ENCODE data around the gene SS18. TPM values are rescaled to one million over a fixed set of nuclear protein-coding genes. Genes with fewer than 3 reads are reported as not detected.

SS18 gene
- total RNA-seq, 1 donor from 2014 or later, result 88.9 TPM

GRCh38 chr18:26103579-26103978 is 13.2 kb upstream of the SS18 start:
- H3K4me1 Mint-ChIP-seq (ENCODE audit: low read depth, unreplicated experiment), result no peaks in the 10 kb centered on the region
- TF ChIP-seq CTCF (IDR thresholded peaks at IDR 0.05; ENCODE audit: partially characterized antibody, unreplicated experiment), result peak; percentile 21
- H3K27me3 Mint-ChIP-seq (ENCODE audit: unreplicated experiment), result no peaks in the 10 kb centered on the region
- no peak overlapping the region for H3K4me3 Mint-ChIP-seq (ENCODE audit: unreplicated experiment)
- H3K27ac Mint-ChIP-seq (ENCODE audit: unreplicated experiment), result no peak overlapping the region
- peak; percentile 29 for DNase-seq
- peaks cover 2% of the 10 kb centered on the region for H3K9me3 Mint-ChIP-seq (ENCODE audit: unreplicated experiment)
- no peaks in the 10 kb centered on the region for H3K36me3 Mint-ChIP-seq (ENCODE audit: unreplicated experiment)

- no peak for TF ChIP-seq CTCF (IDR thresholded peaks at IDR 0.05; ENCODE audit: partially characterized antibody, unreplicated experiment)
- Mint-ChIP-seq H3K27me3 (ENCODE audit: unreplicated experiment) (no peaks in the 10 kb centered on the region), H3K4me3 (ENCODE audit: unreplicated experiment) (no peak overlapping the region), H3K4me1 (ENCODE audit: low read depth, unreplicated experiment) (no peaks in the 10 kb centered on the region), H3K27ac (ENCODE audit: unreplicated experiment) (no peak overlapping the region), H3K9me3 (ENCODE audit: unreplicated experiment) (peaks cover 2% of the 10 kb centered on the region), H3K36me3 (ENCODE audit: unreplicated experiment) (no peaks in the 10 kb centered on the region)
- DNase-seq, result no peak
Measured at GRCh38 chr18:26097563-26097962, 7.2 kb upstream of the SS18 start.

GRCh38 chr18:26096852-26097251 is 6.4 kb upstream of the SS18 start:
- DNase-seq, result no peak
- no peaks in the 10 kb centered on the region for H3K4me1 Mint-ChIP-seq (ENCODE audit: low read depth, unreplicated experiment)
- H3K27ac Mint-ChIP-seq (ENCODE audit: unreplicated experiment), result no peak overlapping the region
- peaks cover under 1% of the 10 kb centered on the region for H3K9me3 Mint-ChIP-seq (ENCODE audit: unreplicated experiment)
- H3K4me3 Mint-ChIP-seq (ENCODE audit: unreplicated experiment), result no peak overlapping the region
- TF ChIP-seq CTCF (IDR thresholded peaks at IDR 0.05; ENCODE audit: partially characterized antibody, unreplicated experiment), result no peak
- no peaks in the 10 kb centered on the region for H3K36me3 Mint-ChIP-seq (ENCODE audit: unreplicated experiment)
- H3K27me3 Mint-ChIP-seq (ENCODE audit: unreplicated experiment), result no peaks in the 10 kb centered on the region

GRCh38 chr18:26091047-26091630 is 726 bp upstream of the SS18 start:
- Mint-ChIP-seq H3K36me3 (ENCODE audit: unreplicated experiment) (no peaks in the 10 kb centered on the region), H3K4me1 (ENCODE audit: low read depth, unreplicated experiment) (peaks cover 10% of the 10 kb centered on the region), H3K27me3 (ENCODE audit: unreplicated experiment) (peaks cover 4% of the 10 kb centered on the region), H3K27ac (ENCODE audit: unreplicated experiment) (peak overlapping the region; percentile 82), H3K9me3 (ENCODE audit: unreplicated experiment) (peaks cover 4% of the 10 kb centered on the region), H3K4me3 (ENCODE audit: unreplicated experiment) (peak overlapping the region; percentile 99)
- no peak for DNase-seq
- no peak for TF ChIP-seq CTCF (IDR thresholded peaks at IDR 0.05; ENCODE audit: partially characterized antibody, unreplicated experiment)

GRCh38 chr18:26089293-26090129 is 902 bp downstream of the SS18 start:
- Mint-ChIP-seq H3K36me3 (ENCODE audit: unreplicated experiment) (no peaks in the 10 kb centered on the region), H3K27ac (ENCODE audit: unreplicated experiment) (peak overlapping the region; percentile 77), H3K9me3 (ENCODE audit: unreplicated experiment) (peaks cover 4% of the 10 kb centered on the region), H3K27me3 (ENCODE audit: unreplicated experiment) (peaks cover 4% of the 10 kb centered on the region), H3K4me3 (ENCODE audit: unreplicated experiment) (peak overlapping the region; percentile 99), H3K4me1 (ENCODE audit: low read depth, unreplicated experiment) (peaks cover 10% of the 10 kb centered on the region)
- no peak for DNase-seq
- no peak for TF ChIP-seq CTCF (IDR thresholded peaks at IDR 0.05; ENCODE audit: partially characterized antibody, unreplicated experiment)
